ENCODE data around the gene TET3. TPM values are rescaled to one million over a fixed set of nuclear protein-coding genes. Genes with fewer than 3 reads are reported as not detected.
A peak's percentile ranks its signal among the peaks of the same experiment; 100 is the strongest.

Gene TET3
- total and polyA plus RNA-seq, 2 of the 4 experiments (the other 2 are of a cell fraction): 1.6 to 1.8 TPM

GRCh38 chr2:74001781-74002504 lies 17.2 kb downstream of the TET3 start:
- Histone ChIP-seq H3K9me3 (ENCODE audit: control insufficient read depth, insufficient read depth, low read length) (no peaks in the 10 kb centered on the region), H3K4ac (ENCODE audit: low read depth, low read length) (no peak overlapping the region), H4K5ac (ENCODE audit: low read depth, low read length) (no peak overlapping the region), H3K9ac (ENCODE audit: low read depth, low read length) (no peak overlapping the region), H3K56ac (ENCODE audit: extremely low read depth, insufficient read depth, low read length) (no peak overlapping the region), H3K27me3 (ENCODE audit: control insufficient read depth, insufficient read depth, low read length) (no peaks in the 10 kb centered on the region), H3K27ac (ENCODE audit: insufficient read depth, low read length) (no peak overlapping the region), H2BK15ac (ENCODE audit: low read depth, low read length) (no peak overlapping the region), H4K20me1 (ENCODE audit: insufficient read depth, low read length) (peaks cover 84% of the 10 kb centered on the region), H3K18ac (ENCODE audit: low read depth, low read length) (no peak overlapping the region), H2BK120ac (ENCODE audit: low read depth, low read length) (no peak overlapping the region), H2BK20ac (ENCODE audit: low read depth, low read length) (no peak overlapping the region), H3K4me2 (ENCODE audit: low read depth, low read length) (peak overlapping the region; percentile 80), H2AK9ac (replicated peaks; ENCODE audit: low read depth, low read length, poor library complexity) (no peak overlapping the region), H2AK5ac (ENCODE audit: low read depth, low read length) (no peak overlapping the region), H3K14ac (replicated peaks; ENCODE audit: low read depth, low read length) (no peak overlapping the region), H3K79me1 (ENCODE audit: low read depth in 1 of 2, low read length in 2 of 2) (peaks cover 37 to 90% of the 10 kb centered on the region in 2 experiments; a peak in 3 of 4 replicates), H3K4me1 (ENCODE audit: control insufficient read depth, insufficient read depth, low read length) (peaks cover 30% of the 10 kb centered on the region), H3K9me1 (ENCODE audit: insufficient read depth, low read length) (peaks cover 40% of the 10 kb centered on the region), H3K36me3 (ENCODE audit: control insufficient read depth, insufficient read depth, low read length) (peaks cover 3% of the 10 kb centered on the region; the same call in 1 of the 2 replicates), H2BK5ac (ENCODE audit: low read depth, low read length, poor library complexity, severe bottlenecking) (no peak overlapping the region), H4K91ac (ENCODE audit: insufficient read depth, low read depth, low read length) (no peak overlapping the region), H3K23ac (ENCODE audit: low read depth, low read length) (no peak overlapping the region), H4K8ac (ENCODE audit: low read depth in 2 of 2, low read length in 2 of 2) (no peak overlapping the region), H2AFZ (replicated peaks; ENCODE audit: low read length, poor library complexity) (peak overlapping the region; percentile 85), H3K4me3 (ENCODE audit: insufficient read depth, low read depth, low read length) (peak overlapping the region; percentile 68)
- CTCF ChIA-PET: interaction anchor here (1.4 kb wide), 1 partner anchor 14 kb away, joined by 3 read pairs; no protein-coding TSS in a partner anchor
- WGBS, 2 experiments (ENCODE audit: extremely low coverage in 2 of 2, insufficient read length in 1 of 2): 21% methylated on average over 6 of the region's 24 CpGs; no CpG with 5 or more reads in 1 of the 2 experiments
- intact Hi-C loops (cut with micrococcal nuclease): loop anchor here (5.0 kb wide), 1 partner anchor 75 kb away; the partner anchor contains the start of gene DGUOK
- in situ Hi-C loops (cut with MboI; ENCODE audit: low sequenced_read_pairs): no loop called here
- ATAC-seq (ENCODE audit: low read depth): peak; percentile 18
- POLR2A ChIA-PET (ENCODE audit: unreplicated experiment): no interaction called here
- DNase-seq: no peak
- no TSS peak for BruUV-seq (replicated peaks)
- no peak for TF ChIP-seq ELK1 (IDR thresholded peaks at IDR 0.05; ENCODE audit: borderline replicate concordance, low read depth, low read length)
- no peak for TF ChIP-seq MAFK (IDR thresholded peaks at IDR 0.05; ENCODE audit: low read depth, low read length)
- no peak for TF ChIP-seq RFX5 (IDR thresholded peaks at IDR 0.05; ENCODE audit: low read depth, low read length)
- TF ChIP-seq RCOR1 (IDR thresholded peaks at IDR 0.05; ENCODE audit: insufficient replicate concordance, low read length): no peak
- no peak for TF ChIP-seq CEBPB (IDR thresholded peaks at IDR 0.05; ENCODE audit: low read depth, low read length)
- TF ChIP-seq RAD21 (IDR thresholded peaks at IDR 0.05; ENCODE audit: low read length): 0 out of 2 replicates have a peak, but pooled peaks have one; percentile 3
- TF ChIP-seq SMC3 (IDR thresholded peaks at IDR 0.05; ENCODE audit: low read depth, low read length): no peak
- dilution Hi-C loops (cut with HindIII; ENCODE audit: low sequenced_read_pairs, unreplicated experiment): no loop called here
